ENCODE measurements around the gene PGAP3. TPM values are rescaled to one million over a fixed set of nuclear protein-coding genes. Genes with fewer than 3 reads are reported as not detected.

PGAP3 gene
- total and polyA plus RNA-seq, 2 of the 4 experiments (the other 2 are of a cell fraction): 4.3 to 9.8 TPM

DNA sequence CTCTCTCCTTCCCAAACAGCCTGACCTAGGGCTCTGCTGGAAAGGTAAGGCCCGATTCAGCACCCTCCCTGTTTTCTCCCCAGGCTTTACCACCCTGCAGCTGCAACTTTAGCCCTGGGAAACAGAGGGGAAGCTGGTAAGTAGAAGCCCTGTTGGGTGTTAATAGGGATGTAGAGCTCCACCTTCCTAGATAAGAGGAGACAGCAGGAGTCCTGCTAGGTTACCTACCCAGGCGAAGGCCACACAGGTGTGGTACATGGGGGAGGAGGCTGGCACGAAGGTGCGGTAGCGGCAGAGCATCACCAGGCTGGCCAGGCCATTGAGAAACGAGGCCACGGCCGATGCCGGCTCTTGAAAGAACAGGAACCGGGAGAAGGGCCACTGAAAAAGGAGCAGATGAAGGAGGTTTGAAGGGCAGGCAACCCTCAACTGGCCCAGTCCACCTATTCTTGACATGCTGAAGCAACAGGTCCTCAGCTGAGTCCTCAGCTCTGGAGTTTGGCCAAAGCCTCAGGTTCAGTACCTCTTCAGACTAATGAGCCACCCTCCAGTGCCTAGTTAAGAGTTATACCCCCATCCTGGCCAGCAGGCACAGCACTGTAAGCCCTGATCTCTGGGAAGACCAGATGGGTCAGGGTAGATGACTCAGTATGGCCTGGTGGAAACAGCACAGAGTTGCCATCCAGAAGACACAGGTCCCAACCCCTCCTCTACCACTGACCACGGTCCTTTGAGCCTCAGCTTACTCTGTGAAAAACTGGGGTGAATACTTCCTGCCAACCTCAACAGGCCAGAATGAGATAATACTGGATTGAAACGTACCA is 3.3 kb downstream of the PGAP3 start:
- Histone ChIP-seq H2BK15ac (ENCODE audit: low read depth, low read length) (no peak overlapping the region), H3K79me1 (ENCODE audit: low read depth in 1 of 2, low read length in 2 of 2) (peaks cover 8 to 16% of the 10 kb centered on the region in 2 experiments), H3K9me1 (ENCODE audit: insufficient read depth, low read length) (peaks cover 8% of the 10 kb centered on the region), H4K8ac (ENCODE audit: low read depth in 2 of 2, low read length in 2 of 2) (no peak overlapping the region), H3K4me3 (ENCODE audit: insufficient read depth, low read depth, low read length) (no peak overlapping the region), H2BK120ac (ENCODE audit: low read depth, low read length) (no peak overlapping the region), H3K56ac (ENCODE audit: extremely low read depth, insufficient read depth, low read length) (no peak overlapping the region), H2AFZ (replicated peaks; ENCODE audit: low read length, poor library complexity) (no peak overlapping the region), H3K14ac (replicated peaks; ENCODE audit: low read depth, low read length) (no peak overlapping the region), H3K27ac (ENCODE audit: insufficient read depth, low read length) (no peak overlapping the region), H3K4ac (ENCODE audit: low read depth, low read length) (no peak overlapping the region), H4K5ac (ENCODE audit: low read depth, low read length) (no peak overlapping the region), H3K9me3 (ENCODE audit: control insufficient read depth, insufficient read depth, low read length) (no peaks in the 10 kb centered on the region), H3K4me1 (ENCODE audit: control insufficient read depth, insufficient read depth, low read length) (peaks cover 9% of the 10 kb centered on the region), H3K18ac (ENCODE audit: low read depth, low read length) (no peak overlapping the region), H3K9ac (ENCODE audit: low read depth, low read length) (no peak overlapping the region), H2AK5ac (ENCODE audit: low read depth, low read length) (no peak overlapping the region), H3K27me3 (ENCODE audit: control insufficient read depth, insufficient read depth, low read length) (no peaks in the 10 kb centered on the region), H3K4me2 (ENCODE audit: low read depth, low read length) (no peak overlapping the region), H3K23ac (ENCODE audit: low read depth, low read length) (no peak overlapping the region), H2BK20ac (ENCODE audit: low read depth, low read length) (no peak overlapping the region), H4K20me1 (ENCODE audit: insufficient read depth, low read length) (no peaks in the 10 kb centered on the region), H3K36me3 (ENCODE audit: control insufficient read depth, insufficient read depth, low read length) (peaks cover 8% of the 10 kb centered on the region), H4K91ac (ENCODE audit: insufficient read depth, low read depth, low read length) (no peak overlapping the region), H2AK9ac (replicated peaks; ENCODE audit: low read depth, low read length, poor library complexity) (no peak overlapping the region), H2BK5ac (ENCODE audit: low read depth, low read length, poor library complexity, severe bottlenecking) (no peak overlapping the region)
- ATAC-seq (ENCODE audit: low read depth) (no peak), DNase-seq (no peak)
- no peak for TF ChIP-seq CHD1 (IDR thresholded peaks at IDR 0.05; ENCODE audit: low read depth, low read length)
- BruUV-seq (replicated peaks): no TSS peak
- POLR2A ChIA-PET (ENCODE audit: unreplicated experiment): no interaction called here
- 90% methylated on average over 5 of the region's 12 CpGs; no CpG with 5 or more reads in 1 of the 2 experiments for WGBS, 2 experiments (ENCODE audit: extremely low coverage in 2 of 2, insufficient read length in 1 of 2)
- in situ Hi-C loops (cut with MboI; ENCODE audit: low sequenced_read_pairs): no loop called here
- intact Hi-C loops (cut with micrococcal nuclease): no loop called here
- CTCF ChIA-PET: interaction anchor here (1.0 kb wide), 1 partner anchor 16 kb away, joined by 3 read pairs; no protein-coding TSS in a partner anchor
- dilution Hi-C loops (cut with HindIII; ENCODE audit: low sequenced_read_pairs, unreplicated experiment): no loop called here

All from IMR-90 (cell line).